H1 (cell line): ENCODE results near the gene YIF1A. TPM values are rescaled to one million over a fixed set of nuclear protein-coding genes. Genes with fewer than 3 reads are reported as not detected.

Experiments
- CTCF ChIA-PET: fragments of 300-600 bp; sonication (Branson Sonifier 250); formaldehyde crosslinking; loops from one replicate; lab custom pipeline; 2021; ENCODE audit not compliant: partially characterized antibody; lab: Charles Lee
- POLR2A ChIA-PET: fragments of 300-600 bp; sonication (Branson Sonifier 250); formaldehyde crosslinking; loops from one replicate; lab custom pipeline; 2021; ENCODE audit warnings: inconsistent platforms; ENCODE audit not compliant: partially characterized antibody; lab: Charles Lee
- DNase-seq, 2 experiments: peaks; one replicate each; pipeline versions ENCODE4 v3.0.0 to v3.0.0-alpha.2; 2010 to 2022; ENCODE audit warnings: low spot score in 2 of 2, low read depth in 1 of 2, mixed read lengths in 1 of 2
- FAIRE-seq: peaks from 2 replicates; lab custom pipeline; 2011; peaks lifted over from hg19 to GRCh38; lab: Jason Lieb, UNC
- H2AFZ ChIP-seq: 2 replicates; pipeline ENCODE4 v1.8.1; 2012; ENCODE audit warnings: low read length, inconsistent platforms
- H2AK5ac ChIP-seq: 2 replicates; pipeline ENCODE4 v1.6.1; 2013; ENCODE audit warnings: low read depth, low read length
- H2BK120ac ChIP-seq: replicated peaks from 2 replicates; pipeline ENCODE3; 2013; ENCODE audit warnings: low read depth, low read length, inconsistent platforms
- H2BK12ac ChIP-seq: 2 replicates; pipeline ENCODE4 v1.6.1; 2013; ENCODE audit warnings: low read depth, low read length
- H2BK15ac ChIP-seq: 2 replicates; pipeline ENCODE4 v1.6.1; 2013; ENCODE audit warnings: low read length
- H2BK20ac ChIP-seq: 2 replicates; pipeline ENCODE4 v1.6.1; 2013; ENCODE audit warnings: low read length
- H2BK5ac ChIP-seq: 2 replicates; pipeline ENCODE4 v1.6.1; 2013; ENCODE audit warnings: low read depth, low read length
- H3K14ac ChIP-seq: 2 replicates; pipeline ENCODE4 v1.6.1; 2013; ENCODE audit warnings: inconsistent platforms; ENCODE audit not compliant: insufficient read length
- H3K18ac ChIP-seq: 2 replicates; pipeline ENCODE4 v1.6.1; 2013; ENCODE audit warnings: low read length; ENCODE audit errors: extremely low read depth
- H3K23ac ChIP-seq: 2 replicates; pipeline ENCODE4 v1.6.1; 2013; ENCODE audit warnings: inconsistent platforms; ENCODE audit not compliant: insufficient read length
- H3K23me2 ChIP-seq: 2 replicates; pipeline ENCODE4 v1.6.1; 2013; ENCODE audit warnings: low read depth, low read length
- H3K27ac ChIP-seq: 2 replicates; pipeline ENCODE4 v1.6.1; 2011; ENCODE audit warnings: low read depth, low read length, inconsistent platforms
- H3K27me3 ChIP-seq, 4 experiments: replicated peaks in 1 of 4; 1 replicate in 1 of 4; 2 replicates in 3 of 4; pipeline versions ENCODE4 v1.6.1 to v1.8.1; 2011 to 2013; ENCODE audit warnings: low read length in 3 of 4, mild to moderate bottlenecking in 3 of 4, inconsistent platforms in 2 of 4, mixed read lengths in 2 of 4, moderate library complexity in 1 of 4; ENCODE audit not compliant: control insufficient read depth in 3 of 4, insufficient read depth in 3 of 4; ENCODE audit errors: extremely low read depth in 1 of 4
- H3K36me3 ChIP-seq, 4 experiments: 2 replicates each; pipeline versions ENCODE4 v1.6.1 to v1.8.1; 2011 to 2013; ENCODE audit warnings: mild to moderate bottlenecking in 4 of 4, low read length in 3 of 4, moderate library complexity in 2 of 4, control low read depth in 1 of 4, inconsistent platforms in 1 of 4; ENCODE audit not compliant: insufficient read depth in 4 of 4, control insufficient read depth in 2 of 4
- H3K4ac ChIP-seq: replicated peaks from 2 replicates; pipeline ENCODE3; 2013; ENCODE audit warnings: low read length, low read depth, mixed read lengths, inconsistent platforms; ENCODE audit not compliant: insufficient read length
- H3K4me1 ChIP-seq, 4 experiments: replicated peaks in 1 of 4; 1 replicate in 1 of 4; 2 replicates in 3 of 4; pipeline versions ENCODE4 v1.6.1 to v1.8.1; 2011 to 2013; ENCODE audit warnings: low read length in 3 of 4, inconsistent platforms in 2 of 4, mixed read lengths in 1 of 4; ENCODE audit not compliant: insufficient read depth in 4 of 4, control insufficient read depth in 3 of 4
- H3K4me2 ChIP-seq, 2 experiments: 2 replicates each; pipeline versions ENCODE4 v1.6.1 to v1.8.1; 2011 to 2013; ENCODE audit warnings: low read depth in 2 of 2, low read length in 2 of 2, control low read depth in 1 of 2, inconsistent platforms in 1 of 2, mild to moderate bottlenecking in 1 of 2; ENCODE audit not compliant: insufficient read depth in 1 of 2
- H3K4me3 ChIP-seq, 4 experiments: fragments of 200-600, 300-600 bp in 1 of 4; sonication (generic), shearing (Covaris generic), sonication (Bioruptor Twin) in 1 of 4; 2 replicates each; pipeline versions ENCODE4 v1.5.1 to v1.8.1; 2011 to 2016; ENCODE audit warnings: low read length in 4 of 4, low read depth in 3 of 4, control low read depth in 2 of 4, inconsistent platforms in 2 of 4, mild to moderate bottlenecking in 2 of 4, mixed read lengths in 1 of 4, moderate library complexity in 1 of 4; ENCODE audit not compliant: insufficient read depth in 2 of 4; ENCODE audit errors: extremely low read depth in 1 of 4
- H3K56ac ChIP-seq: replicated peaks from 2 replicates; pipeline ENCODE3; 2013; ENCODE audit warnings: low read depth, mild to moderate bottlenecking, mixed read lengths, low read length, inconsistent platforms; ENCODE audit not compliant: insufficient read length
- H3K79me1 ChIP-seq: 2 replicates; pipeline ENCODE4 v1.6.1; 2013; ENCODE audit warnings: low read depth, low read length, control low read depth
- H3K79me2 ChIP-seq, 2 experiments: 2 replicates each; pipeline versions ENCODE4 v1.6.1 to v1.8.1; 2012 to 2013; ENCODE audit warnings: low read length in 2 of 2, mild to moderate bottlenecking in 2 of 2, inconsistent platforms in 1 of 2; ENCODE audit not compliant: insufficient read depth in 2 of 2, control insufficient read depth in 1 of 2
- H3K9ac ChIP-seq, 4 experiments: replicated peaks in 1 of 4; 1 replicate in 1 of 4; 2 replicates in 3 of 4; pipeline versions ENCODE4 v1.6.1 to v1.8.1; 2011 to 2013; ENCODE audit warnings: low read depth in 3 of 4, low read length in 3 of 4, control low read depth in 2 of 4, mild to moderate bottlenecking in 2 of 4, moderate library complexity in 2 of 4, inconsistent platforms in 1 of 4; ENCODE audit errors: extremely low read depth in 1 of 4
- H3K9me3 ChIP-seq, 2 experiments: 2 replicates each; pipeline versions ENCODE4 v1.6.1 to v1.8.1; 2012 to 2013; ENCODE audit warnings: mild to moderate bottlenecking in 2 of 2, moderate library complexity in 2 of 2, control low read depth in 1 of 2, inconsistent platforms in 1 of 2, low read depth in 1 of 2, low read length in 1 of 2, mixed read lengths in 1 of 2; ENCODE audit not compliant: insufficient read depth in 2 of 2
- H4K20me1 ChIP-seq, 2 experiments: replicated peaks in 1 of 2; 2 replicates each; pipeline versions ENCODE3 to v1.8.1; 2011 to 2013; ENCODE audit warnings: inconsistent platforms in 2 of 2, low read length in 2 of 2, mild to moderate bottlenecking in 1 of 2; ENCODE audit not compliant: insufficient read depth in 2 of 2, control insufficient read depth in 1 of 2
- H4K5ac ChIP-seq: 2 replicates; pipeline ENCODE4 v1.6.1; 2013; ENCODE audit warnings: low read length, low read depth, mixed read lengths, inconsistent platforms; ENCODE audit not compliant: insufficient read length
- H4K8ac ChIP-seq: 2 replicates; pipeline ENCODE4 v1.8.0; 2013; ENCODE audit warnings: mild to moderate bottlenecking, moderate library complexity, low read length, inconsistent platforms; ENCODE audit not compliant: insufficient read depth; ENCODE audit errors: extremely low read depth
- H4K91ac ChIP-seq: replicated peaks from 2 replicates; pipeline ENCODE3; 2013; ENCODE audit warnings: low read length, mixed read lengths, inconsistent platforms; ENCODE audit not compliant: insufficient read length
- RAD21 ChIP-seq, 2 experiments: IDR thresholded peaks in 1 of 2; conservative IDR thresholded peaks in 1 of 2; 2 replicates each; pipeline ENCODE4 v1.6.1; 2011; ENCODE audit warnings: low read depth in 2 of 2, low read length in 2 of 2, improper control_type of control experiment in 1 of 2, inconsistent platforms in 1 of 2, mild to moderate bottlenecking in 1 of 2, moderate library complexity in 1 of 2
- SIN3A ChIP-seq, 2 experiments: IDR thresholded peaks in 1 of 2; conservative IDR thresholded peaks in 1 of 2; 2 replicates each; pipeline ENCODE4 v1.6.1; 2011 to 2012; ENCODE audit warnings: low read length in 2 of 2, improper control_type of control experiment in 1 of 2, low read depth in 1 of 2, mild to moderate bottlenecking in 1 of 2
- WGBS, 2 experiments: shearing (Covaris generic) in 1 of 2; methylation state at CpG; one replicate each; pipeline versions ENCODE4 v1.1.6 to v1.1.7; 2013 to 2015; ENCODE audit warnings: low lambda C conversion rate in 2 of 2, mixed read lengths in 2 of 2, inconsistent platforms in 1 of 2, low coverage in 1 of 2, missing lambda C conversion rate in 1 of 2; ENCODE audit not compliant: insufficient replicate concordance in 2 of 2, insufficient coverage in 1 of 2, insufficient read length in 1 of 2; ENCODE audit errors: extremely low coverage in 1 of 2, missing lambda C conversion rate in 1 of 2; 5-methylcytosine and 5-hydroxymethylcytosine counted together
- polyA plus RNA-seq, 7 experiments: library from polyadenylated mRNA; depleted of rRNA in 3 of 7; stranded (reverse) in 5 of 7; unstranded in 2 of 7; fragments of >200 nt in 5 of 7; fragments of 200-250 nt in 2 of 7; gene quantifications; 1 replicate in 5 of 7; 2 replicates in 1 of 7; 4 replicates in 1 of 7; pipeline versions ENCODE4 v1.2.1 to v1.2.3, GENCODE V29; 2011 to 2013; ENCODE audit warnings: missing spikeins in 2 of 7, mixed read lengths in 2 of 7
- total RNA-seq: library from RNA; stranded (reverse); fragmentation: NEBNext Ultra II Directional; extraction: Animal tissue kit (Norgen Biotek cat#: 25700); gene quantifications from 2 replicates; pipeline ENCODE4 v1.2.1, GENCODE V29; 2021
- TF ChIP-seq, protein P1 (sequence below), 3 experiments: IDR thresholded peaks; 1 replicate in 2 of 3; 2 replicates in 1 of 3; pipeline versions ENCODE4 v1.5.1 to v1.6.1; 2011; ENCODE audit warnings: low read length in 3 of 3, mild to moderate bottlenecking in 3 of 3, inconsistent platforms in 2 of 3, low read depth in 1 of 3, moderate library complexity in 1 of 3; ENCODE audit not compliant: insufficient read depth in 1 of 3; ENCODE audit errors: control extremely low read depth in 1 of 3
- TF ChIP-seq, protein P2 (sequence below): IDR thresholded peaks from 2 replicates; pipeline ENCODE4 v1.6.1; 2012; ENCODE audit warnings: low read length, inconsistent platforms

The YIF1A gene
- total and polyA plus RNA-seq, 2 of the 8 experiments (the other 6 are each of a cell fraction or from before 2014, with no cell fraction given): 70.1 to 178 TPM

DNA sequence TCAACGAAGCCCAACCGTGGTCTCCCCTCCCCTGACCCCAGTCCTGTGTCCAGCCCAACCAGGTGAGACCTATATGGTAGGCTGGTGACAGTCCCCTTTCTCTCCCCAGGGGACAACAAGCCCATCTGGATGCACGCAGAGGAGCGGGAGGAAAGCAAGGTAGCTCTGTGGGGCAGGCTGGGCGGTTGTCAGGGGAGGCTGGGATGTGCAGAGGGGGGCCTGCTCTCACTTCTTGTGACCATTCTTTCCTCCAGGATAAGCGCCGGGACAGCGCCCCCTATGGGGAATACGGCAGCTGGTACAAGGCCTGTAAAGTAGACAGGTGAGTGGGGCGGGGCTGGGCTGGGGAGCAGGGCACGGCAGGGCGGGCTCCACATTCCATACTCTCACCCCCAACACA lies 24.0 kb downstream of the YIF1A start:
- CTCF ChIA-PET: interaction anchor here (0.6 to 2.3 kb wide), 12 partner anchors 11 to 1964 kb away, joined by 3 to 10 read pairs (median 4); partner anchors contain the start of gene YIF1A
- H3K4me2 ChIP-seq: no peak overlapping the region

More for the DNA sequence above, 24.0 kb downstream of the YIF1A start:
- Histone ChIP-seq H3K79me2 (peaks cover 0 to 4% of the 10 kb centered on the region in 2 experiments; a peak in 2 of 4 replicates), H3K9me3 (no peaks in the 10 kb centered on the region), H3K27ac (no peak overlapping the region; the same call in 1 of the 2 replicates), H3K9ac (no peak overlapping the region), H3K4me1 (peaks cover 0 to 5% (median 3%) of the 10 kb centered on the region in 4 experiments; a peak in 5 of 7 replicates), H2BK20ac (no peak overlapping the region), H3K79me1 (no peaks in the 10 kb centered on the region; the same call in 1 of the 2 replicates), H3K4ac (no peak overlapping the region), H4K91ac (no peak overlapping the region), H3K36me3 (peaks cover 13 to 27% (median 19%) of the 10 kb centered on the region in 4 experiments; a peak in 7 of 8 replicates), H2AK5ac (no peak overlapping the region), H2BK15ac (no peak overlapping the region), H4K5ac (no peak overlapping the region), H4K8ac (no peak overlapping the region; the same call in 1 of the 2 replicates), H2BK5ac (no peak overlapping the region), H2BK12ac (no peak overlapping the region), H3K23me2 (peaks cover 9% of the 10 kb centered on the region), H2AFZ (no peak overlapping the region), H3K23ac (no peak overlapping the region), H3K4me3 (no peak overlapping the region), H3K14ac (no peak overlapping the region), H3K56ac (no peak overlapping the region), H2BK120ac (no peak overlapping the region), H3K18ac (no peak overlapping the region), H4K20me1 (peaks cover 7 to 20% of the 10 kb centered on the region in 2 experiments), H3K27me3 (no peaks in the 10 kb centered on the region)
- DNase-seq (peak in 1 of 2 experiments; percentile 90), FAIRE-seq (no peak)
- POLR2A ChIA-PET: interaction anchor here (1.0 to 9.0 kb wide), 3 partner anchors 16 to 28 kb away, joined by 3 to 125 read pairs (median 28); partner anchors contain the start of genes CNIH2 and YIF1A
- TF ChIP-seq, protein P1, sequence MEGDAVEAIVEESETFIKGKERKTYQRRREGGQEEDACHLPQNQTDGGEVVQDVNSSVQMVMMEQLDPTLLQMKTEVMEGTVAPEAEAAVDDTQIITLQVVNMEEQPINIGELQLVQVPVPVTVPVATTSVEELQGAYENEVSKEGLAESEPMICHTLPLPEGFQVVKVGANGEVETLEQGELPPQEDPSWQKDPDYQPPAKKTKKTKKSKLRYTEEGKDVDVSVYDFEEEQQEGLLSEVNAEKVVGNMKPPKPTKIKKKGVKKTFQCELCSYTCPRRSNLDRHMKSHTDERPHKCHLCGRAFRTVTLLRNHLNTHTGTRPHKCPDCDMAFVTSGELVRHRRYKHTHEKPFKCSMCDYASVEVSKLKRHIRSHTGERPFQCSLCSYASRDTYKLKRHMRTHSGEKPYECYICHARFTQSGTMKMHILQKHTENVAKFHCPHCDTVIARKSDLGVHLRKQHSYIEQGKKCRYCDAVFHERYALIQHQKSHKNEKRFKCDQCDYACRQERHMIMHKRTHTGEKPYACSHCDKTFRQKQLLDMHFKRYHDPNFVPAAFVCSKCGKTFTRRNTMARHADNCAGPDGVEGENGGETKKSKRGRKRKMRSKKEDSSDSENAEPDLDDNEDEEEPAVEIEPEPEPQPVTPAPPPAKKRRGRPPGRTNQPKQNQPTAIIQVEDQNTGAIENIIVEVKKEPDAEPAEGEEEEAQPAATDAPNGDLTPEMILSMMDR (IDR thresholded peaks at IDR 0.05; ENCODE audit: control extremely low read depth in 1 of 3, insufficient read depth in 1 of 3, low read depth in 1 of 3, low read length in 3 of 3): peak in 2 of 3 experiments; percentile 73 to 86; a peak in 3 of 4 replicates
- peak; percentile 19 to 62; a peak in 3 of 4 replicates for TF ChIP-seq RAD21 (IDR thresholded peaks at IDR 0.05 in 1 of 2, conservative IDR thresholded peaks at IDR 0.05 in 1 of 2; ENCODE audit: low read depth in 2 of 2, low read length in 2 of 2)
- TF ChIP-seq SIN3A (conservative IDR thresholded peaks at IDR 0.05 in 1 of 2, IDR thresholded peaks at IDR 0.05 in 1 of 2; ENCODE audit: low read depth in 1 of 2, low read length in 2 of 2): 0 out of 4 replicates have a peak, but pooled peaks of 1 of the 2 experiments have one; percentile 28
- TF ChIP-seq, protein P2, sequence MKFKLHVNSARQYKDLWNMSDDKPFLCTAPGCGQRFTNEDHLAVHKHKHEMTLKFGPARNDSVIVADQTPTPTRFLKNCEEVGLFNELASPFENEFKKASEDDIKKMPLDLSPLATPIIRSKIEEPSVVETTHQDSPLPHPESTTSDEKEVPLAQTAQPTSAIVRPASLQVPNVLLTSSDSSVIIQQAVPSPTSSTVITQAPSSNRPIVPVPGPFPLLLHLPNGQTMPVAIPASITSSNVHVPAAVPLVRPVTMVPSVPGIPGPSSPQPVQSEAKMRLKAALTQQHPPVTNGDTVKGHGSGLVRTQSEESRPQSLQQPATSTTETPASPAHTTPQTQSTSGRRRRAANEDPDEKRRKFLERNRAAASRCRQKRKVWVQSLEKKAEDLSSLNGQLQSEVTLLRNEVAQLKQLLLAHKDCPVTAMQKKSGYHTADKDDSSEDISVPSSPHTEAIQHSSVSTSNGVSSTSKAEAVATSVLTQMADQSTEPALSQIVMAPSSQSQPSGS: no peak
- 62% methylated on average over 8 of the region's 12 CpGs; no CpG with 5 or more reads in 1 of the 2 experiments for WGBS, 2 experiments
